ENCODE data around the gene FOSL1. TPM values are rescaled to one million over a fixed set of nuclear protein-coding genes. Genes with fewer than 3 reads are reported as not detected.

Gene FOSL1
- total RNA-seq, 1 experiment from 2014 or later: 125 TPM

GRCh38 chr11:65870706-65871681, 29.2 kb downstream of the FOSL1 start:
- no peaks in the 10 kb centered on the region for H3K9me3 ChIP-seq (ENCODE audit: control insufficient read depth in 1 of 2, insufficient read depth in 1 of 2, low read depth in 1 of 2, low read length in 2 of 2)
- no peaks in the 10 kb centered on the region for H4K20me1 ChIP-seq (ENCODE audit: insufficient read depth)
- intact Hi-C loops (cut with micrococcal nuclease): loop anchor here (5.0 kb wide), 1 partner anchor 159 kb away; the partner anchor contains the start of gene KAT5
- no peak overlapping the region for H2AFZ ChIP-seq (ENCODE audit: low read depth, low read length, poor library complexity, severe bottlenecking)
- TF ChIP-seq EZH2phosphoT487 (IDR thresholded peaks at IDR 0.05; ENCODE audit: borderline replicate concordance) (no peak), REST (IDR thresholded peaks at IDR 0.05; ENCODE audit: low read depth) (no peak), CTCF (IDR thresholded peaks at IDR 0.05 in 2 of 3, conservative IDR thresholded peaks at IDR 0.05 in 1 of 3; ENCODE audit: borderline replicate concordance in 1 of 3, insufficient read depth in 1 of 3, low read depth in 2 of 3, low read length in 2 of 3) (no peak), EZH2 (IDR thresholded peaks at IDR 0.05) (no peak), CBX3 (IDR thresholded peaks at IDR 0.05; ENCODE audit: low read depth) (no peak), SIN3A (IDR thresholded peaks at IDR 0.05; ENCODE audit: low read depth) (no peak), JUND (IDR thresholded peaks at IDR 0.05) (no peak), EGR1 (IDR thresholded peaks at IDR 0.05; ENCODE audit: low read depth) (no peak), POLR2AphosphoS5 (IDR thresholded peaks at IDR 0.05; ENCODE audit: low read depth, low read length) (no peak), FOSL1 (IDR thresholded peaks at IDR 0.05; ENCODE audit: low read depth) (no peak), RAD21 (IDR thresholded peaks at IDR 0.05; ENCODE audit: low read depth) (no peak), ELF1 (IDR thresholded peaks at IDR 0.05; ENCODE audit: borderline replicate concordance, low read depth) (no peak), POLR2A (IDR thresholded peaks at IDR 0.05; ENCODE audit: borderline replicate concordance, extremely low read depth, insufficient read depth, insufficient read length) (no peak), ZNF274 (IDR thresholded peaks at IDR 0.05; ENCODE audit: low read depth, low read length) (no peak), MAX (IDR thresholded peaks at IDR 0.05) (no peak)
- H3K9me2 ChIP-seq (ENCODE audit: insufficient read depth): no peaks in the 10 kb centered on the region
- H3K79me2 ChIP-seq (ENCODE audit: insufficient read depth, low read length): no peaks in the 10 kb centered on the region
- no peaks in the 10 kb centered on the region for H3K27me3 ChIP-seq (ENCODE audit: insufficient read depth, low read length)
- no peak overlapping the region for H3K4me2 ChIP-seq (ENCODE audit: low read length)
- no peak overlapping the region for H3K9ac ChIP-seq (ENCODE audit: low read length)
- ChIA-PET CTCF (interaction anchor here (1.5 to 1.9 kb wide), 3 partner anchors 11 to 17 kb away, joined by 6 to 15 read pairs (median 8); partner anchors contain the start of genes FIBP and MUS81), POLR2A (interaction anchor here (1.0 to 4.8 kb wide), 4 partner anchors 11 to 18 kb away, joined by 3 to 36 read pairs (median 4); partner anchors contain the start of genes CFL1 and MUS81), RAD21 (ENCODE audit: low non-redundant PET in 1 of 2, low total read pairs in 2 of 2, uncharacterized antibody in 2 of 2, unreplicated experiment in 2 of 2) (no interaction called here)
- DNase-seq (ENCODE audit: low read depth, low spot score) (no peak), ATAC-seq (no peak)
- BruUV-seq (replicated peaks): no TSS peak
- peaks cover 0 to 2% of the 10 kb centered on the region in 2 experiments; a peak in 1 of 4 replicates for H3K36me3 ChIP-seq (ENCODE audit: control insufficient read depth in 1 of 2, insufficient read depth in 2 of 2, low read length in 2 of 2)
- no peak overlapping the region for H3K27ac ChIP-seq (ENCODE audit: low read depth, low read length)
- peaks cover 10 to 13% of the 10 kb centered on the region in 2 experiments; a peak in 3 of 4 replicates for H3K4me1 ChIP-seq (ENCODE audit: control insufficient read depth in 1 of 2, insufficient read depth in 2 of 2, low read length in 2 of 2)
- H3K4me3 ChIP-seq (replicated peaks in 1 of 2; ENCODE audit: low read depth in 1 of 2, low read length in 2 of 2): no peak overlapping the region
